ENCODE results near the gene CD247. TPM values are rescaled to one million over a fixed set of nuclear protein-coding genes. Genes with fewer than 3 reads are reported as not detected.

The CD247 gene
- total and polyA plus RNA-seq, 2 of the 4 experiments (the other 2 are of a cell fraction), result not detected

DNA sequence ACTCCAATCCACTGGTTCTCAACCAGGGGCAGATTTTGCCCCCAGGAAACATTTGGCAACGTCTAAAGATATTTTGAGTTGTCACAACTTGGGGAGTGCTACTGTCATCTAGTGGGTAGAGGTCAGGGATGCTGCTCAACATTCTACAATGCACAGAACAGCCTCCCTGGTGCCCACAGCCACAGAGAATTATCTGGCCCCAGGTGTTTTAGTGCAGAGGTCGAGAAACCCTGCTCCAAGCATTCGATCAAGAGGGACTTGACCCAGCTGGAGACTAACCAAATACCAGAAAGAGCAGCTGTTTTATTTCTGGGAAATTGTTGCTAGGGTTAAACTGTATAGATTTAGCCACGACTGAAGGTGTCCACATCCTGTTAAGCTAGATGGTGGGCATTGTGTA, 19.2 kb downstream of the CD247 start:
- Histone ChIP-seq H4K20me1 (ENCODE audit: insufficient read depth, low read length) (no peaks in the 10 kb centered on the region), H3K9me1 (ENCODE audit: insufficient read depth, low read length) (no peaks in the 10 kb centered on the region), H3K36me3 (ENCODE audit: control insufficient read depth, insufficient read depth, low read length) (no peaks in the 10 kb centered on the region), H2AFZ (replicated peaks; ENCODE audit: low read length, poor library complexity) (no peak overlapping the region), H3K4me1 (ENCODE audit: control insufficient read depth, insufficient read depth, low read length) (no peaks in the 10 kb centered on the region), H3K9me3 (ENCODE audit: control insufficient read depth, insufficient read depth, low read length) (no peaks in the 10 kb centered on the region), H4K5ac (ENCODE audit: low read depth, low read length) (no peak overlapping the region), H3K27me3 (ENCODE audit: control insufficient read depth, insufficient read depth, low read length) (peaks cover 34% of the 10 kb centered on the region), H3K56ac (ENCODE audit: extremely low read depth, insufficient read depth, low read length) (no peak overlapping the region), H3K14ac (replicated peaks; ENCODE audit: low read depth, low read length) (no peak overlapping the region), H2BK5ac (ENCODE audit: low read depth, low read length, poor library complexity, severe bottlenecking) (no peak overlapping the region), H3K9ac (ENCODE audit: low read depth, low read length) (no peak overlapping the region), H2BK15ac (ENCODE audit: low read depth, low read length) (no peak overlapping the region), H2BK120ac (ENCODE audit: low read depth, low read length) (no peak overlapping the region), H3K4ac (ENCODE audit: low read depth, low read length) (no peak overlapping the region), H4K91ac (ENCODE audit: insufficient read depth, low read depth, low read length) (no peak overlapping the region), H3K4me2 (ENCODE audit: low read depth, low read length) (no peak overlapping the region), H2BK20ac (ENCODE audit: low read depth, low read length) (no peak overlapping the region), H2AK9ac (replicated peaks; ENCODE audit: low read depth, low read length, poor library complexity) (no peak overlapping the region), H4K8ac (ENCODE audit: low read depth in 2 of 2, low read length in 2 of 2) (no peak overlapping the region), H2AK5ac (ENCODE audit: low read depth, low read length) (no peak overlapping the region), H3K27ac (ENCODE audit: insufficient read depth, low read length) (no peak overlapping the region), H3K18ac (ENCODE audit: low read depth, low read length) (no peak overlapping the region), H3K23ac (ENCODE audit: low read depth, low read length) (no peak overlapping the region), H3K79me1 (ENCODE audit: low read depth in 1 of 2, low read length in 2 of 2) (no peaks in the 10 kb centered on the region), H3K4me3 (ENCODE audit: insufficient read depth, low read depth, low read length) (no peak overlapping the region)
- no TSS peak for BruUV-seq (replicated peaks)
- TF ChIP-seq CEBPB (IDR thresholded peaks at IDR 0.05; ENCODE audit: low read depth, low read length), result no peak
- TF ChIP-seq SMC3 (IDR thresholded peaks at IDR 0.05; ENCODE audit: low read depth, low read length), result no peak
- no peak for TF ChIP-seq FOS (IDR thresholded peaks at IDR 0.05; ENCODE audit: low read depth, low read length)
- TF ChIP-seq POLR2A (IDR thresholded peaks at IDR 0.05; ENCODE audit: low read depth, low read length), result no peak
- TF ChIP-seq RCOR1 (IDR thresholded peaks at IDR 0.05; ENCODE audit: insufficient replicate concordance, low read length), result no peak
- TF ChIP-seq NFE2L2 (IDR thresholded peaks at IDR 0.05; ENCODE audit: low read depth, low read length), result no peak
- TF ChIP-seq MAFK (IDR thresholded peaks at IDR 0.05; ENCODE audit: low read depth, low read length), result no peak
- TF ChIP-seq CHD1 (IDR thresholded peaks at IDR 0.05; ENCODE audit: low read depth, low read length), result no peak
- no peak for TF ChIP-seq BHLHE40 (IDR thresholded peaks at IDR 0.05; ENCODE audit: low read depth, low read length)
- no peak for TF ChIP-seq RFX5 (IDR thresholded peaks at IDR 0.05; ENCODE audit: low read depth, low read length)
- ChIA-PET POLR2A (ENCODE audit: unreplicated experiment) (no interaction called here), CTCF (no interaction called here)
- intact Hi-C loops (cut with micrococcal nuclease), result no loop called here
- DNase-seq (no peak), ATAC-seq (ENCODE audit: low read depth) (no peak)
- WGBS, 2 experiments (ENCODE audit: extremely low coverage in 2 of 2, insufficient read length in 1 of 2), result no CpG with 5 or more reads among the region's 4 CpGs
- dilution Hi-C loops (cut with HindIII; ENCODE audit: low sequenced_read_pairs, unreplicated experiment), result no loop called here
- in situ Hi-C loops (cut with MboI; ENCODE audit: low sequenced_read_pairs), result no loop called here
